NCI-H1092 treated with DMSO at 0.1 percent for 48 hours (cell line): Measurements from ENCODE around the gene TOMM20.

ENCODE experiments used
- DNase-seq: peaks from one replicate; lab custom pipeline; 2025; lab: John Stamatoyannopoulos, UW

The TOMM20 gene

DNA sequence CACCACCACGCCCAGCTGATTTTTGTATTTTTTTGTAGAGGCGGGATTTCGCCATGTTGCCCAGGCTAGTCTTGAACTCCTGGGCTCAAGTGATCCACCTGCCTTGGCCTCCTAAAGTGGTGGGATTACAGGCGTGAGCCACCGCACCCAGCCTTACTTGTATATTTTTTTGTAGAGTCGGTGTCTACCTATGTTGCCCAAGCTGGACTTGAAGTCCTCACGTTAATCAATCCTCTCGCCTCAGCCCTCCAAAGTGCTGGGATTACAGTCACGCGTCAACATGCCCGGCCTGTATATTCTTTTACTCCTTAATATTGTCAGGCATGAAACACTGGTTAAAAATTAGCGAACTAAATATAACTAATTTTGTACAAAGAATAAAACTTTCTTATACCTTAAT, 5.5 kb upstream of the TOMM20 start:
- no peak for DNase-seq

DNA sequence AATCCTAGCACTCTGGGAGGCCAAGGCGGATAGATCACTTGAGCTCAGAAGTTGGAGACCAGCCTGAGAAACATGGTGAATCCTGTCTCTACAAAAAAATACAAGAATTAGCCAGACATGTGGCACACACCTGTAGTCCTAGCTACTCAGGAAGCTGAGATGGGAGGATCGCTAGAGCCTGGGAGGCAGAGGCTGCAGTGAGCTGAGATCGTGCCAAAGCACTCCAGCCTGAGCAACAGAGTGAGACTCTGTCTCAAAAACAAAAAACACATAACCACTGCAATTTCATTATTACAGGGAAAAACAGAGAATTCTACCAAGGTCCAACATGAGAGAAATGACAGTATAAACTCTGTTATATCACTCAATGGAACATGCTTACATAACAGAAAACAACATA, 4.4 kb upstream of the TOMM20 start:
- DNase-seq, result no peak

DNA sequence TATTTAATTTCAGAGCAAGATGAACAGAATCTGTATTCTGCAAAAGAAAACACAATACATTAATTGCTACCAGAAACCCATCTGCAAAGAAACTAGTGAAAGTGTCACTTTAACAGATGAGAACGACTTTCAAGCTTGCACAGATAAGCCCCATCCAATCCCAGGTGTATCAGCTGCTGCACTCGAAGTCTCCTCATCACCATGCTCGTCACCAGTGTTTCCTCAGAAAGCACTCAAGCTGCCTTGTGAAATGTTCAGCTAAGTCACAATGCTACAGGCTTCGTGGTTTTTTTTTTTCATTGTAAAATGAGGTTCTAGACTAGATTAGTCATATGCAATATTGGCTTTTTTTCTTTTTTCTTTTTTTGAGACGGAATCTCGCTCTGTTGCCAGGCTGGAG, 3.3 kb upstream of the TOMM20 start:
- no peak for DNase-seq

DNA sequence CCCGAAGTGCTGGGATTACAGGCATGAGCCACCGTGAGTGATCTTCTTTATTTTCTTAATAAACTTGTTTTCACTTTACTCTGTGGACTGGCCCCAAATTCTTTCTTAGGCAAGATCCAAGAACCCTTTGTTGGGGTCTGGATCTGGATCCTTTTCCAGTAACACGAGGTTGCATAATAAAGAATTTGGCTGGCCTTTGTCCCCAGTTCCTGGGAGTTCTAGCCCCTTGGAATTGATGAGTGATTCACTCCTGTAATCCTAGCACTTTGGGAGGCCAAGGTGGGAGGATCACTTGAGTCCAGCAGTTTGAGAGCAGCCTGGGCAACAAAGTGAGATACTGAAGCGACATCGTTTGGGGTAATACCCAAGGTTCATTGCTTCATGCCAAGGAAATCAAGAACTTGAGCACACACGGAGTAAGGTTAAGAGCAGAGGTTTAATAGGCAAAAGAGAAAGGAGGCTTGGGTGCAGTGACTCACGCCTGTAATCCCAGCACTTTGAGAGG, 2.2 kb upstream of the TOMM20 start:
- no peak for DNase-seq

DNA sequence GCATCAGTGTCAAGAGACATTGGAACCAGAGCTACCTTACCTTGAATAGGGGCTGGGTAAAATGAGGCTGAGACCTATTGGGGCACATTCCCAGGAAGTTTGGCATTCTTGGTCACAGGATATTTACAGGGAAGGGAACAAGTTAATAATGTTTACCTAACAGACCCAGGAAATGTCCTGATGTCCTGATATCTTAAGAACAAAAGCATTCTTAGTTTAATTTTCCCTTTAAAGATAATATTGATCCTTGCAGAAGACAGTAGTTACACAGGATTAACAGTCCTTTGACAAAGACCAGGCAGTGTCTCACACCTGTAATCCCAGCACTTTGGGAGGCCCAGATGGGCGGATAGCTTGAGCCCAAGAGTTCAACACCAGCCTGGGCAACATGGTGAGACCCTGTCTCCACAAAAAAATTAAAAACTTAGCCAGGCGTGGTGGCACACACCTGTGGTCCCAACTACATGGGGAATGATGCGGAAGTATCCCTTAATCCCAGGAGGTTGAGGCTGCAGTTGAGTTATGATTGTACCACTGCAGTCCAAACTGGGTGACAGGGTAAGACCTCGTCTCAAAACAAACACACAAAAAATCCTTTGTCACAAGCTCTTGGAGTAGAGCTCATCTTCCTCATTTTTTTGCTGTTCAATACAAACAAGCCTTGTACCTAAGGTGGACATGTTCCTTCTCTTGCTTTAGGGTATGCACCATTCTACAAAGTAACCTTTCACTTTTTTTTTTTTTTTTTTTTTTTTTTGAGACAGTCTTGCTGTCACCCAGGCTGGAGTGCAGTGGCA, 1.3 kb upstream of the TOMM20 start:
- no peak for DNase-seq

DNA sequence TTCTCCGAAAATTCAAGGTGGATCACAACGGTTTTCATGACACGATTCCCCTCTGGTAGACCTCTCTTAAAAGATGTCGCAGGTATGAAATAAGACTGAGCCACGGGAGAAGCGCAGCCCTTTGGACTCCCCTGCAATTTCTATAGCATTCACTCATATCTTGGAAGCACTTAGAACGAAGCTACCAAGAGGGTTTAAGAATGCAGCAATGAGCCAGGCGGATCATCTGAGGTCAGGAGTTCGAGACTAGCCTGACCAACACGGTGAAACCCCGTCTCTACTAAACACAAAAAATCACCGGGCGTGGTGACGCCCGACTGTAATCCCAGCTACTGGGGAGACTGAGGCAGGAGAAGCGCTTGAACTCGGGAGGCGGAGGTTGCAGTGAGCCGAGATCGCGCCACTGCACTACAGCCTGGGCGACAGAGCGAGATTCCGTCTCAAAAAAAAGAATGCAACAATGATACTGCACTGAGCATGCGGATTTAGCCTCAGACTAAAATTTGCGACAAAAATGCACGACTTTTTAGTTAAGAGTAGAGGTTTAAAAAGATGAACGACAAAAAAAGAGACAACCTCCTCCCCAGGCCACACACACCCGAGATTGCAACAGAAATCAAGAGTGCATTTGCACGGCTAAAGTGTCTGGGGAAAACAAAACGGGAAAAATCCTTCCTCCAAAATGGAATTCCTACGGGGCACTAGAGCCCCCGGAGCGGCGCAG, 743 bp downstream of the TOMM20 start:
- peak; percentile 47 for DNase-seq

DNA sequence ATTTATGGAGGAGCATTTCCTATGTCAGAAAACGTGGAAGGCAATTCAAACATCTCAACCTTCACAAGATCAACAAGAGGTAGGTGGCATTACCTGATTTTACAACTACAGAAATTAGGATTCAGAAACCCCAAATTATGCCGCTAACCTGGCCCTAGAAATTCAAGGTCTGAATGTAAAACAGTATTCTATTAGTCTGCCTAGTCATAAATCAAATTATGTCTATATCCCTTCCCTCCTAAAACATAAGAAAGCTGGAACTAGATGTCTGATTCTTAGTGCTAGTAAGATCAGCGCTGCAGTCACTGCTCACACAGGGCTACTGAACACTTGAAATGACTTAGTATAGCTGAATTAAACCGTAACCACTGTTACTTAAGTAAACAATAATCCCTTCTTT, 1.4 kb downstream of the TOMM20 start:
- DNase-seq, result no peak

DNA sequence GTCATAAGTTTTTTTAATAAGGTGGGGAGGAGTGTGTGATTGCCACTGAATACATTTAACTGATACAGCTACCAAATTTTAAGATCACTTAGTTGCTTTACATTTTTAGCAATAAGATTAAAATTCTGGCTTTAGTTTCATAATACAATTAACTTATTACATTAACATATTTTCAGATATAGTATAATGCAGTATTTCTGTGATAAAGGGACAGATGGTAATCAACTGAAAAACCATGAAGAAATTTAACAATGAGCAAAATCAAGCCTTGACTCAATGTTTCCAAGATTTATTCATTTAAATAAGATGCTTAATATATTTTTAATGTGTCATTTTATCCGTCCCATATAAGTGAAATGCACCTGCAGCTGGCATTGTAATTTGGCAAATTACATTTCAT, 4.0 kb downstream of the TOMM20 start:
- DNase-seq, result no peak

DNA sequence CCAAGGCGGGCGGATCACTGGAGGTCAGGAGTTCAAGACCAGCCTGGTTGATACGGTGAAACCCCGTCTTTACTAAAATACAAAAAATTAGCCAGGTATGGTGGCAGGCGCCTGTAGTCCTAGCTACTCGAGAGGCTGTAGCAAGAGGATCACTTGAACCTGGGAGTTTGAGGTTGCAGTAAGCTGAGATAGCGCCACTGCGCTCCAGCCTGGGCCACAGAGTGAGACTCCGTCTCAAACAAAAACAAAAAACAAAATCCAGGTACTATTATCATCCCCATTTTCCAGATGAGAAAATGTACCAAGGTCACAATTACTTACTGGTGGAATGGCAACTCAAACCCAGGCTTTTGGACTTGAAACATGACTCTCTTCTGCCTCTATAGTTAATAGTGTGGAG, 4.5 kb downstream of the TOMM20 start:
- no peak for DNase-seq

DNA sequence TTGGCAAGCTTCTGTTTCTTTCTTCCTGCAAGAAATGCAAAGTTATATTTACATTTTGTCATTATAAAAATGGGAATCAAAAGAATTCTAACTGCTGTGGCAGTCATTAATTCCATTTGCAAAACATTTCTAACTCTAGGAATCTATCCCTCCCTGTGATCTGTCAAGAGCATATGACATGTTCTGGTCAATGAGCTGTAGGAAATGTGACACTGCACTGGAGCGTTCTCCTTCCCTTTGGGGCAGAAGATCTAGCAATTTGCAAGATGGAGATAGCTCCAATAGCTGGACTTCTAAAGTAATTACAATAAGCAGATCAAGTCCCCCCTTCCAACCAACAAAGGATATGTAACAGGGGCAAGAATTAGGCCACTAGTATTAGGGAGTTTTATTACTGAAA, 6.3 kb downstream of the TOMM20 start:
- DNase-seq, result no peak

DNA sequence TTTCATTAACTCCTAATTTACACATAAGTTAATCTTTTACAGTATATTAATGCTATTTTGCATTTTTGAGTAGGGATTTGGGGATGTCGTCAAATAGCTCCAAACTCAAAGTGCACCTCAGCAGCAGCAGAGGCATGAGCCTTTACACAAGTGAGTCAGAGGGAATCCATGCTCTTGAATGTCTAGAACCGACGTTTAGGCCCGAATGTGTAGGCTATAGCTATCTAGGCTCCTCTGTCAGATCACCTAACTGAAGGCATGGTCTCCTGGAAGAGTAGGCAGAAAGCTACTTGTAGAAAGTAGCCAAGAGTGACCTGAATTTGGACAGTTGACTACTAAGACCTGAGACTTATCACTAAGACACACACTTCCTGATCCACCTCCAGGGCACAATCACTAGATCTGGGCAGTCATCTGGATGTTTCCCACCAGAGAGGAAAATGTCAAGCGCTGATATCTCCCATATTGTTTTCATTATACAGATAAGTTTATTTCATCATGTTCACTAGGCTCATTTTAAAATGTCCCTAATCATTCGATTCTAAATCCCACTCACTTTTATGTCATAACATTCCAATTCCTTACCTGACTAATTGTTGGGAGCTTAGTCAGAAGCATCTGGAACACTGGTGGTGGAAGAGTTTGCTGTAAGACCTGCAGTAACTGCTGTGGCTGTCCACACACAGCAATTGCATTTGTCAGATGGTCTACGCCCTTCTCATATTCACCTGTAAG, 15.3 kb downstream of the TOMM20 start:
- no peak for DNase-seq

DNA sequence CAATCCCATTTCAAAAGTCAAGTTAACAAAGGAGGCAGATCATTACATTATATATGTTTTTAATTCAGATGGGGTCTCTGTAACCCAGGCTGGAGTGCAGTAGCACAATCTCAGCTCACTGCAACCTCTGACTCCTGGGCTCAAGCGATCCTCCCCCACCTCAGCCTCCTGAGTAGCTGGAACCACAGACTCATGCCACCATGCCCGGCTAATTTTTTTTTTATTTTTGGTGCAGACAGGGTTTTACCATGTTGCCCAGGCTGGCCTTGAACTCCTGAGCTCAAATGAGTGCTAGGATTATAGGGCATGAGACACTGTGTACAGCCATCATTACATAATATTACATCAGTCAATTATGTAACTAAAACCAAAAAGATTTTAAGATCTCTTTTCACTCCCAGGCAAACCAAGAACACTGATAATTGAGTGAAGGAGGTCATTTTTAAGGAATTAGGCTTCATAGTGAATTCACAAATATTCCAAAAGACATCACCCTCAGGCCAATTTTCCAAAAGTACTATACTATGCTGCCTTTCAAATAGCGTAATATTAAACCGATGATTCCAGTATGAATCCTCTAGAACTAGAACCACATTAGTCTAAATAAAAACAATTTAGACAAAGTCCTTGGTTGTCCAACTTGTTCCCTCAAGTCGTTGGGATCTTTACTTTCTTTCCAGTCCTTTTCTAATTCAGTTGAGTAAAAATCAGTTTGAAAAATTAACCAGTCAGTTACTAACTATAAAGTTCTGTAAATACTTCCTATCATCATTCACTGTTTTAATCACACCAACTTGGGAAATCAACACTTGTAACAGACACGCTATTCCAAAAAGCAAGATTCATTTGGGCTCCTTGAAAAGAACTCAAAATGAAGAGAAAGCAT, 16.1 kb downstream of the TOMM20 start:
- DNase-seq, result no peak

DNA sequence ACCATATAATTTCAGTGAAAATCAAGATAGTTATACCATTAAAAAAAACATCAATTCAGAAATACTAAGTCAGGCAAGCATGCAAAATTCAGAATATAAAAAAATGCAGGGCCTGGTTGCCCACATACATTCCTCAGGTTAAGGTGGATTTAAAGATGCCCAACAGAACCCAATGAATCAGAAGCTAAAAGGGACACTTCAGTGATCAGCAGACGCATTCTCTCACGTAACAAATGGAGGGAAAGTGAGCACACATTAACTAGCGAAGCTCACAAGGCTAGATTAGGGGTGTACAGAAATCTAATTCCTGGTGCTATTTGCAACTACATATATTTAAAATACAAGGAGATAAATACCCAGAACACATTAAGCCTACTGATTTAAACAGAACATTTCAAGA, 17.5 kb downstream of the TOMM20 start:
- no peak for DNase-seq

DNA sequence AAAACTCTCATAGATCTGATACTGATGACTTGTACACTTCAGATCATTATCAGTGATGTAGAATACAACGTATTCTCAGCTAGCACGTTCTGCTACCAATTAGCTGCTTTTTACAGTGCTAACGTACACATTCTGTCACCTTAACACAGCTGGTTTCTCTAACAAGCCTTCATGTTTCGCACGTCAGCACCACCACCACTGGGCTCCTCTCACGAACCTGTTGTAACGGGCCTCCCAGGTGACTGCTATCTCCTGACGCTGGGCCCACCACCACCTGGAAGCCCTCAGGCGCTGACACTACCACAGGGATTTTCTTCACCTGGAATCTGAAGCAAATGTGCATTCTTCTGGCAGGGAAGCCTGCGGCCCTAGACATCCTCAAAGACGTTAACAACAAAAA, 19.8 kb downstream of the TOMM20 start:
- DNase-seq, result no peak

DNA sequence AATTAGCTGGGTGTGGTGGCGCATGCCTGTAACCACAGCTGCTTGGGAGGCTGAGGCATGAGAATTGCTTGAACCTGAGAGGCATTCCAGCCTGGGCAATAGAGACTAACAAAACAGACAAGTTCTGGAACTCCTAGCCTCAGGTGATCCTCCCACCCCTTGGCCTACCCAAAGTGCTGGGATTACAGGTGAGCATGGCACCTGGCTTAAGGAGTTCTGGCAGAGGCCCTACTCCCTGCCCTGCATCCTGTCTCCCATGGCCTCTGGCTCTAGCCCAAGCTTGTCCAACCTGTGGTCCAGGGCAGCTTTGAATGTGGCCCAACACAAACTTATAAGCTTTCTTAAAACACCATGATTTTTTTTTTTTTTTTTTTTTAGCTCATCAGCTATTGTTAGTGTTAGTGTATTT, 20.4 kb downstream of the TOMM20 start:
- DNase-seq, result no peak

DNA sequence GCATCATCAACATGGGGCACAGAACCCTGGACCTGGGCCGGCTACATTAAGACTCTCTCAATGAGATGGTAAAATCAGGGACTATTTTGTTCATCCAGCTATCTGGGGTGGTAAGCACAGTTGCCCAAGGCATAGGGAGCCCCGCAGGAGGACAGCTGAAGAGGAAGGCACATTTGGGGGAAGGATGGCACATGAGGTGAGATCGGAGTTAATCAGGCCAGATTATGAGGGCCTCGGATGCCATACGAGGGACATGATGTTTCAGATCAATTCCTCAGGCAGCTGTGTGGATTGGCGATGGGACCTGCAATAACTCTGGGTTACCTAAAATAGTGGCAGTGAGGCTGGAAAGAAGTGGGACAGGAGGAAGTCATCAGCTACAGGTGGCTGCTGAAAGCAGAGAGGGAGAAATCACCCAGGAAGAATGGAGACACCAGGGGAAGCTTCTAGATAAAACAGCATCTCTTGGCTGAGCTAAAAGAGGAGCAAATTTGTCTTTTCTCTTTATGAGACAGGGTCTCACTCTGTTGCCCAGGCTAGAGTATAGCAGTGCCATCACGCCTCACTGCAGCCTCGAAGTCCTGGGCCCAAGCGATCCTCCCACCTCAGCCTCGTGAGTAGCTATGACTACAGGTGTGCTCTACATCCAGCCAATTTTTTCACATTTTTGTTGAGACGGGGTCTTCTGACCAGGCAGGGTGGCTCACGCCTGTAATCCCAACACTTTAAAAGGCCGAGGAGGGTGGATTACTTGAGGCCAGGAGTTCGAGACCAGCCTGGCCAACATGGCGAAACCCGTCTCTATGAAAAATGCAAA, 21.1 kb downstream of the TOMM20 start:
- no peak for DNase-seq

DNA sequence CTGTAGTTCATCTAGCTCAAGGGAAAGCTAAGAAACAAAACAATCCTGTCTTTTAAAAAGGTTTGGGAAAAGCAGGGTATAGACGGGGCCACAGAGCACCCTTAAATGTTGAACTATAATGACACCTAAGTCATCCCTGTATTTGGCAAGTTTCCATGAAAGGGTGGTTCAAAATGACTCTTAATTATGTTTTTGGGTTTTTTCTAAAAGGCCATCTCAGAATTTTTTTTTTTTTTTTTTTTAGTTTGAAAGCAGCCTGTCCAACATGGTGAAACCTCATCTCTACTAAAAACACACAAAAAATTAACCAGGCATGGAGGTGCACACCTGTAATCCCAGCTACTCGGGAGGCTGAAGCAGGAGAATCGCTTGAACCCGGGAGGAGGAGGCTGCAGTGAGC, 22.2 kb downstream of the TOMM20 start:
- no peak for DNase-seq

DNA sequence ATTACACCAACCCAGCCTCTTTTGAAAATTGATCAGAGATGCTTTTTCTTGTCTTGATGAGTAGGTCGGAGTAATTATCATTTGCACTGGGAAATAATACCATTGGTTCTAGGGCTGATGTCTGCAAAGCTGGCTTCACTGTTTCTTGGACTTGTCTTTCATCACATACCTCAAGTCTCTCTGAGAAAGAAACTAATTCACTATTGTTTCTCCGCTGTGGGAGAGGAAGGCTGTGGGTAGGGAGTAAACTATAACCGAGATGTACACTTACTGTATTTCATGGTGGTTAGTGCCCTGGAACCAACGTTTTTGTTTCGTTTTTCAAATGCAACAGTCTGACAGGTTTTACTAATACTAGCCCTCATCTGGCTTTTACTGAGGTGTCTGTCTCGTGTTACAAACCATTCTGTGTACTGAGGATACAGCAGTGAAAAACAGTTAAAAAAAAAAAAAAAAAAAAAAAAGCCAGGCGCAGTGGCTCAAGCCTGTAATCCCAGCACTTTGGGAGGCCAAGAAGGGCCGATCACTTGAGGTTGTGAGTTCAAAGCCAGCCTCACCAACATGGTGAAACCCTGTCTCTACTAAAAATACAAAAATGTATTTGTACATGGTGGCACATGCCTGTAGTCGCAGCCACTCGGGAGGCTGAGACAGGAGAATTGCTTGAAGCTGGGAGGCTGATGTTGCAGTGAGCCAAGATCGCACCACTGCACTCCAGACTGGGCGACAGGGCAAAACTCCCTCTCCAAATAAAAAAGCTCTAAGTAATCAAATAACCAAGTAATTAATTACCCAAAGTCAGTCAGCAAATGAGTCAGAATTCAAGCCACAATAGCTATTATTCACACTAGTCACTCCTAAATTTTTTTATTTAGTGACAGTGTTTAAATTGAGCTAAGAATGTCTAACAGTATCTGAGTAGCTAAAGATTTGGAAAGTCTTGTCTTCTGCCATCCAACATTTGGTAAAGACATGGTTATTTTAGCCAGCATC, 23.3 kb downstream of the TOMM20 start:
- no peak for DNase-seq

DNA sequence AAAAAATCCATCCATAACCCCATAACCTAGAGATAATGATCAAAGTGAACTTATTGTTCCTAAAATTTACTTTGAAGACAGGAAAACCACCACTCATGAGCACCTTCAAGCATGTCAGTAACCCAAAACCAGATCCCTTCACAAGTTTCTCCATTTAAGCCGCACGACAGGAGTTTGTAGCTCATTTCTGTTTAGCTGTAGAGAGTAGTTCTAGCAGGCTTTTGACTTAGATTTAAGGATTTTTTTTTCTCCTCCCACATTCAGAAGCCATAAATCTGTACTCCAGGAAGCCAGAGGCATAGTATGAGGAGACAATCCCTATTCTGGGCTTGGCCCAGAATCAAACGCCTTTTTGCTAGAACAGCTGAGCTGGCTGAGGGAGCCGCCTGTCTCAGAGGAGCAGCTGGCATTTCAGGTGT, 25.6 kb downstream of the TOMM20 start:
- DNase-seq, result peak; percentile 20

DNA sequence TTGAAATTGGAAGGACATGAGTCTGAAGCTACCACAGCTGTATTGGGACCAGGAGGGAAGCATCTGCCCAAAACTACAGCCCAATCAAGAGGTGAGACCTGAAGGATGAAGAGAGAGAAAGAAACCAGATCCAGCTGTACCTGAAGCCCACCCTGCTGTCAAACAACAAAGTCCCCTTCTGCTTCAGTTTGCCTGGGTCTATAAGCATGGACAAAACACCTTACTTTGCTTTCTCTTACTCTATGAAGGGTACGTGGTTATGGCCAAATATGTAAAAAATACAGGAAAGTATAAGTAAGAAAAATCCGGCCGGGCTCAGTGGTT, 26.4 kb downstream of the TOMM20 start:
- DNase-seq, result no peak
